ENCODE data around the gene PCDH19.
"Not testable (repeated sequence)": the region's sequence is repeated elsewhere in the genome, so short reads cannot be mapped to it uniquely, and the experiment has no call there.

The PCDH19 gene

DNA sequence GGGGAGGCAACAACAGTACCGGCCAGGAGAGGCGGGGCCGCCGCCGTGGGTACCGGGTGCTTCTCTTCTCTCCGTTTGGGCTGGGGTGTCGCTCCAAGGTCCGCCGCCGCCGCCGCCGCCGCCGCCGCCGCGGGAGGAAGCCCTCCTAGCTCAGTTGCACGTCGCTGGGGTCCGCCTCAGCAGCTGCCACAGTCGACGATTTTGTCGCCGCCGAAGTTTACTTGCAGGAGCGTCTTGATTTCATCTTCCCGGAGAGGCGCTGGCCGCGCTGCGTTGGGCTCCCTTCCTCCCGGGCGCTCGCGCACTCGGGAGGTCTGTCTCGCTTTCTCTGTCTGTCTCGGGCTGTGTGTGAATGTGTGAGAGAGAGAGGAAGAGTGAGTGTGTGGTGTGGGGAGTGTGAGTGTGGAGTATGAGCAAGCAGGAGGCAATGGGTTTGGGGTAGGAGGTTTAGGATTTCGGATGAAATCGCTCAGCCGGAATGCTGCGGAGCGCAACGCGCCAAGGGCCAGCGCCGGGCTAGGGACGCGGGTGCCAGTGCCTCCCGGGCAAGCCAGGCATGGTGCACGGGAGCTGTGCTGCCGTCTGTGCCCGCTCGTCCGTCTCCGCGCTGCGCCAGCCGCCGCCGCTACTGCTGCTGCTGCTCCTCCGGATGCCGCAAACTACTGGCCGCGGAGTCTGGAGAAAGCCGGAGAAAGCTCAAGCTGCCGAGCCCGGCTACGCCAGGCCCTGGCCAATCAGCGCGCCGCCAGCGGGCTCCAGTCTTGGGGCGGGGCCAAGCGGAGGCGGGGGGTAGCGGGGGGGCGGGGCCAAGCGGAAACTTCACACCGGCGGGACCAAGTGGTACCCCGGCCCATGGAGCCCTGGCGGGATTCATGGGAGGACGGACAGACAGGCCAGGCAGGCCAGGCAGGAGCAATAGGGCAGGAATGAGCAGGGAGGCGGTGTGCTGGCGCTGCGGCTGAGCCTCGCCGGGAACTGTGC is at the start of gene PCDH19:
PCDH19 (minus strand) TSS at position 664 of the 981 bp plus-strand sequence. CDS start 1,676 bp downstream, outside the sequence.
- DNase-seq (ENCODE audit: low spot score): no peak

GRCh38 chrX:100449696-100450608 is 39.9 kb upstream of the PCDH19 start:
- DNase-seq (ENCODE audit: low spot score): no peak

GRCh38 chrX:100447655-100448397 is 37.8 kb upstream of the PCDH19 start:
- DNase-seq (ENCODE audit: low spot score): peak; percentile 4

GRCh38 chrX:100445593-100445992 is 35.5 kb upstream of the PCDH19 start:
- DNase-seq (ENCODE audit: low spot score): no peak

GRCh38 chrX:100441321-100441720 is 31.2 kb upstream of the PCDH19 start:
- not testable (repeated sequence) for DNase-seq (ENCODE audit: low spot score)

GRCh38 chrX:100440006-100440405 is 29.9 kb upstream of the PCDH19 start:
- no peak for DNase-seq (ENCODE audit: low spot score)

DNA sequence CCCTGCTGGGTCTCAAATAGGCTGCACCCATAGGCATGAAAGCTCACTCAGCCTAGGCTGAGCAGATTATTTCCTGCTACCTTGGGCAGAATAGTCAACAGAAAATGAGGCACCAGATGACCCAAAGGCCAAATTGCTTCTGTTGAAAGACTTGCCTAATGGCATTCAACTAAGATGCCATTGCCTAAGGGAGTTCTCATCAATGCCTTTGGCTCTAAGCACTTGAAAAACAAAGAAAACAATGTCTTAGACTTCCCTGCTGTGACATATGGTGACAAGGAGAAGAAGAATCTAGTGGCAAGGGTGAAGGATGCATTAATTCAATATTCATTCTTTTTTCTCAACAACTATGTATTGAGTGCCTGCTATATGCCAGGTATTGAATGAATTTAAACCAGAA is 25.7 kb upstream of the PCDH19 start:
- DNase-seq (ENCODE audit: low spot score): no peak

GRCh38 chrX:100424012-100424411 is 13.9 kb upstream of the PCDH19 start:
- no peak for DNase-seq (ENCODE audit: low spot score)

DNA sequence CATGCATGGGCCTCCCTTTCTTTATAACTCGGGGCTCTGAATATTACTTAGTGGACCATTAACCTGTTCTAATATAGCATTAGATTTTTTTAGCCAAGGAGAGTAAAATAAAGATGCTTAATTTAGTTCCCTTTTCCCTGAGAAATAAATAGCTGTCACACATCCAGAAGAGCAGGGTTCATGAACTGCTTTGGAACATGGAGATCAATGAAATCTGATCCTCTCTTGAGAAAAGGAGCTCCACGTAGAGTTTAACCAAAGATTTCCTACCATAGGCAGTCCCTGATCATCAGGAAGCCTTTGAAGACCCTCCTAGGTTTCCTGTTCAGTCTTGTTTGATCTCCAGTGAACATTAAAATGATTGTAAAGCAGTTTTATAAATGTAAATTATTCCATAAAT is 8.5 kb upstream of the PCDH19 start:
- DNase-seq (ENCODE audit: low spot score): no peak

DNA sequence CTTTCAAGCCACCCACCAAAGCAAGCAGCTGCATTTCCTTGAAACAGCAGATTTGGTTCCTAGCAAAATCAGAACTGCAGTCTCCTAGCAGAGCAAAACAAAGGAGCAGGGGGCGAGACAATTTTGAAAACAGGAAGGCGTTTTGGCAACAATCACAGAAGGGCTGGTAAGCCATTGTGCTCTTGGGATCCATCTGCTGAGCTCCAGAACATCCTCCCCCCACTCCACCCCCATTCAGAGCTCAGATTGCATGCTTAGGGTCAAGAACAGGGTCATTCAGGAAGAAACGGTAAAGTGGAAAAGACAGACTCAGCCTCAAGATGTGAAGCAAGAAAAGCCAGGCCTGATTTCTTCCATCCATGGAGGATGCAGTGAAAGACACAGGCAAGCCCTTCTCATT is 7.6 kb upstream of the PCDH19 start:
- no peak for DNase-seq (ENCODE audit: low spot score)

DNA sequence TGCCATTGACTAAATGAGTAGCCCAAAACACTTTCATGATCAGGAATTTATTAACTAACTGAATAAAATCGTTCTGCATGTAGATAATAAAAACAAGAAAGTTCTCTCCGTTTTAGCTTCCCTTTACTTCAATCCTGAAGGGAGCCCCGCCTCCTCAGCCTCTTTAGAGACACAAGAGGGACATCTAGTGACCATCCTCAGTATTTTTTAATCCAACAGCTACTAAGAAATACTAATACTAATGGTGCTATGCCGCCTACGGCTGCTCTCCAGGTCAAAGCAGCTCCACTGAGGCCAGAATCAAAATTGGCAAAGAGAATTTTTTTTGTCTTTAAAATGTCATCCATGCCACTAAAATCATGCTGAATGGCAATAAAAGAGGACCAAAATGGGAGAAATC is 3.2 kb upstream of the PCDH19 start:
- DNase-seq (ENCODE audit: low spot score): no peak

DNA sequence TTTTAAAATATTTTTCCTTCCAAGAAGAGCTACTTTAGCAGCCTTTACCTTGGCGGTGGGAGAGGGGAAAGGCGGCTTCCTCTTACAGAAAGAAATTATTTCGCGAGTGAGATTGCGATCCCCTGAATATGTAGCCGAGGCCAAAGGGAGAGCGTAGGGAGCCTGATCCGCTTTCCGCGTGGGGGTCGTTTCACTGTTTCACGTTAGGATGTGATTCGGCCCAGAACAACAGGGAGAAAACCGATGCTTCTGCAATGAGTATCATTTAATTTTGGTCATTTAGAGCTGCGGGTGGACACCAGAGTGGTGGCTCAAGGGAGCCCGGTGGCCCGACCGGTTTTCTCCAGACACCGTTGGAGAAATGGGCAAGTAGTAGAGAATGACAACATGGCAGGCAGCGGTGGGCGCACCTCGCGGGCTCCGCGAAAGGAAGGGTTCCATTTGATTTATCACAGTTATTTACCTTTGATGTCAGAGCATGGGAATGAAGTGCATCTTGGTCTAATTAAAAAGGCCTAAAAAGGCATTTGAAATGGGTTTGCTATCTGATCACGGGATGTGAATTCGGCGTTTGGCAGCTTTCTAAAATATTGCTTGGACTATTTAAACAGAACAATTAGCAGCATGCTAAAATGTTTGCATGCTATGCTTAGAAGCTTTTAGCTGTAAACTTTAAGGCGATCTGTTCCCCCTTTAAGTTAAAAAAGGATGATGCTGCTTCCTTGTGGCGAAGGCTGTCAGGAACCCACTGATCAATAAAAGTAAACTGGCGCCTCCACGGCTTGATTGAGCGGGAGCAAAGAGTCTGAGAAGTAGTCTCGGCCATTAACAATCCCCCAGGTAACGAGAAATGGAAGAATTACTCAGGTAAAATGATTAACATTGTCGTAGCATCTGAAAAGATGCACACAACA is 2.0 kb upstream of the PCDH19 start:
- DNase-seq (ENCODE audit: low spot score): no peak

DNA sequence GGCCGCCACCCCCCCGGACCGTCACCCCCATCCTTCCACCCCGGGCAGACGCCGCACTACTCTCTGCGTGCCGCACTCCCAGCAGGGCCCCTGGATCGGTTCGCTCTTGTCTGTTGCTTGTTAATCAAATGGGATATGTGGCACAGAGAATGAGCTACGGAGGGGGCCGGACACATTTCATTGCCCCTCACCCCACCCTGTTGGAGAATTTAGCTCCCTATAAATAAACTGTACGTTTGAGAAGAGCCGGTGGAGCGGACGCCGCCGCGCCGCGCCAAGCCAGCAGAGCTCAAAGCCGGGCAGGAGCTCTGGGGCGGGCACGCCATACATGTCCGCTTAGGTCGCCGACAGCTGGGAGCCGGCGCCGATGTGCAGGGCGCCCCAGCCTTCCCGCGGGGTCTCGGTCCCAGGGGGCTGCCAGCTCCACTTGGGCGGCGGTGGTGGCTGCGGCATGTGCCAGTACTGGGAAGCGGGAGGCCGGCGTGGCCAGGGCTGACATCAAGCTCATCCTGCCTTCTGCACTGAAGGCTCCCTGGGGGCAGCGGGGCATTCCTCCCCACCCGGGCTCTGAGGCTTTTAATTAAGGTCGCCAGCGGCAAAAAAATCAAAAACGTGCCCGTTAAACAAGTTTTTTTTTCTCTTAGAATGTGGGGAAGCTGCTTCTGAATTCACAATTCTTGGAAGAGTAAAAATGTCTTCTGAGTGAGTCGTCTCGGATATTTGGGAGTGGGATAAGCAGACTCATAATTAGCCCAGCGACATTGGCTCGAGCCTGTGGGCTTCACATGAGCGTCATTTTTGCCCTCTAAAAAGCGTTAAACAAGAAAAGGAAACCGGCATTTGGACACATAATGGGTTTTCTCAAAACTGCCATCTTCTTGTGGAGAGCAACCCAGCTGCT is 1.1 kb upstream of the PCDH19 start:
- DNase-seq (ENCODE audit: low spot score): no peak

- no peak for DNase-seq (ENCODE audit: low spot score)
Measured at GRCh38 chrX:100408713-100409609, 1.1 kb downstream of the PCDH19 start.

GRCh38 chrX:100407784-100408712 is 2.0 kb downstream of the PCDH19 start:
- DNase-seq (ENCODE audit: low spot score): no peak

DNA sequence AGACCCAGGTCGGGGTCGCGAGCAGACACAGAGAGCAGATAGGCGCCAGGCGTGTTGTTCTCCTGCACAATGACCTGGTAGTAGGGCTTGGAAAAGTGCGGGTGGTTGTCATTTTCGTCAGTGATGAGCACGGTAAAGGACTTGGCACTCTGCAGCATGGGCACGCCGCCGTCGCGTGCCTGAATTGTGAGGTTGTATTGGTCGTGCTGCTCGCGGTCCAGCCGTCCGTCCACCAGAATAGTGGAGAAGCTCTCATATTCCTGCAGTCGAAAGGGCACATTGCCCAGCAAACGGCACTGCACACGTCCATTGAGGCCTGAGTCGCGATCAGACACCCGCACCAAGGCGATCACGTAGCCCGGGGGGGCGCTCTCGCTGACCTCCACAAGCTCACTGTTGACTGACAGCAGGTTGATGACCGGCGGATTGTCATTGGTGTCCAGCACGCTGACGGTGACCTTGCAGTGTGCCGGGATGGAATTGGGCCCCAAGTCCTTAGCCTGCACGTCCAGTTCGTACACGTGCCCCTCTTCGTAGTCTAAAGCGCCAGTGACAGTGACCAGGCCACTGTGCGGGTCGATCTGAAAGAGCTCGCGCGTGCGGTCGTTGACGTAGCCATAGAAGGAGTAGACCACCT is 2.8 kb downstream of the PCDH19 start:
- no peak for DNase-seq (ENCODE audit: low spot score)

DNA sequence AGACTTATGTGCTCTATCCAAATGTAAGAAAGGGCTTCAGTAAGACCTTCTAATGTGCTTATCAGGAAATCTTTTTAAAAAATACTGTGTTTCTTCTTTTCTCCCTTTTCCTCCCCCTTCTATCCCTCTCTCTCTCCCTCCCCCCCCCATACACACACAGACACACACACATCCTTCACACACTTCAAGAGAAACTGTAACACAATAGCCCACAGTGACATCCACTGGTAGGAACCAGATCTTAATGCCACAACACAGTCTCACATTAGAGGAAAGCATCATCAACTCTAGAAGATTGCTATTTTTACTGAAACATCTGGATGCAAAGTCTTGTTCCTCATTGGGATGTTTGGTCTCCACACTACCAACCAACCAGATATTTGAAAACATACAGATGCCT is 4.6 kb downstream of the PCDH19 start:
- no peak for DNase-seq (ENCODE audit: low spot score)

Measured in hematopoietic multipotent progenitor cell treated with erythropoietin and hydrocortisone succinate and interleukin-3 and kit ligand, for 17 days (in vitro differentiated cells).